ENCODE results near the gene BLACAT1.

The BLACAT1 gene

GRCh38 chr1:205453466-205453865 is 2.4 kb downstream of the BLACAT1 start:
- no peak for DNase-seq

- no peak for DNase-seq
Observed at GRCh38 chr1:205452933-205453332, 2.9 kb downstream of the BLACAT1 start.

GRCh38 chr1:205452364-205452763 is 3.5 kb downstream of the BLACAT1 start:
- DNase-seq: no peak

GRCh38 chr1:205451759-205452164 is 4.1 kb downstream of the BLACAT1 start:
- no peak for DNase-seq

GRCh38 chr1:205451202-205451601 is 4.6 kb downstream of the BLACAT1 start:
- DNase-seq: no peak

GRCh38 chr1:205450448-205450847 is 5.4 kb downstream of the BLACAT1 start:
- DNase-seq: no peak

GRCh38 chr1:205449750-205450443 is 5.9 kb downstream of the BLACAT1 start:
- no peak for DNase-seq

- DNase-seq: no peak
Observed at GRCh38 chr1:205449254-205449749, 6.5 kb downstream of the BLACAT1 start.

- no peak for DNase-seq
Observed at GRCh38 chr1:205448540-205449253, 7.1 kb downstream of the BLACAT1 start.

GRCh38 chr1:205447457-205448341 is 8.1 kb downstream of the BLACAT1 start:
- DNase-seq: no peak

- no peak for DNase-seq
Observed at GRCh38 chr1:205446828-205447227, 9.0 kb downstream of the BLACAT1 start.

GRCh38 chr1:205445646-205445935 is 10.3 kb downstream of the BLACAT1 start:
- DNase-seq: no peak

- no peak for DNase-seq
Observed at GRCh38 chr1:205444931-205445645, 10.8 kb downstream of the BLACAT1 start.

- DNase-seq: no peak
Observed at GRCh38 chr1:205444300-205444930, 11.4 kb downstream of the BLACAT1 start.

GRCh38 chr1:205443585-205444299 is 12.1 kb downstream of the BLACAT1 start:
- DNase-seq: no peak

GRCh38 chr1:205442051-205442725 is 13.7 kb downstream of the BLACAT1 start:
- DNase-seq: no peak

- no peak for DNase-seq
Observed at GRCh38 chr1:205441716-205442050, 14.2 kb downstream of the BLACAT1 start.

- no peak for DNase-seq
Observed at GRCh38 chr1:205441318-205441633, 14.6 kb downstream of the BLACAT1 start.

GRCh38 chr1:205440476-205441317 is 15.1 kb downstream of the BLACAT1 start:
- DNase-seq: no peak

GRCh38 chr1:205440121-205440475 is 15.7 kb downstream of the BLACAT1 start:
- DNase-seq: no peak
